ENCODE data around the gene PTTG1IP.

DNA sequence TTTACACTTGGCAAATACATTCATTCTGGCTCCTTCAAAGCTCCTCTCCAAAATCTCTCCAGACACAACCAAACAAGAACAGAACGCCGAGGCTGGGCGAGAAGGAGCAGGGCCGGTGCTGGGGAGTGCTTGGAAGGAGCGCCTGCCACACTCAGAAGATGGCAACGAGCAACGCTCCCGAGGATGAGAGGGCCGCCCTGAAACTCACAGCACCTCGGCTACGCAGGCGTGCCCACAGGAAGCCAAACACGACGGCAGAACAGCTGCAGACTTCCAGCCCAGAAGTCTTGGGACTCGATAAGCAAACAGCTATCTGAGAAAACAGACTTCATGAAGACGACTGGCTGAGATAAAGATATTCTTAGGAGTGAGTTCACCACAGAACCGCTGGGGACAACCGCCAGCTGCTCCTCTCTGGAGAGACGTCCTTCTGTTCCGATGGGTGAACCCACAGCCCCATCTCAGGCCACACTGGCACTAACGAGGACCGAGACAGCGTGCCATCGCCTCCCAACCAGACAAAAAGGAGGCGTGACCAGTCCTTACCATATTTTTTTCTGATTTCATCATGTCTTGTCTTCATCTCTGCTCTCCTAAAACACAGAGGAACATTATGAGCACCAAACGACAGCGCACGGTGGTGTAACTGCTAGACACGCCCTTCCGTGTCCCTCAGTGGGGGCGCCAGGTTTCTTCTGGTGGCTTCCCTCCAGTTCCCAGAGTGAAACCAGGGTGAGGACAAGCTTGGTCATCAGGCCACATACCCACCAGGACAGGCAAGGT, 18.6 kb downstream of the PTTG1IP start:
- TF ChIP-seq RFX5 (IDR thresholded peaks at IDR 0.05; ENCODE audit: low read depth, low read length) (no peak), NFE2L2 (IDR thresholded peaks at IDR 0.05; ENCODE audit: low read depth, low read length) (no peak), SMC3 (IDR thresholded peaks at IDR 0.05; ENCODE audit: low read depth, low read length) (no peak), MXI1 (IDR thresholded peaks at IDR 0.05; ENCODE audit: borderline replicate concordance, low read depth, low read length) (no peak), POLR2A (IDR thresholded peaks at IDR 0.05; ENCODE audit: low read depth, low read length) (no peak), RAD21 (IDR thresholded peaks at IDR 0.05; ENCODE audit: low read length) (no peak), CEBPB (IDR thresholded peaks at IDR 0.05; ENCODE audit: low read depth, low read length) (no peak)
- TF ChIP-seq, protein P1, sequence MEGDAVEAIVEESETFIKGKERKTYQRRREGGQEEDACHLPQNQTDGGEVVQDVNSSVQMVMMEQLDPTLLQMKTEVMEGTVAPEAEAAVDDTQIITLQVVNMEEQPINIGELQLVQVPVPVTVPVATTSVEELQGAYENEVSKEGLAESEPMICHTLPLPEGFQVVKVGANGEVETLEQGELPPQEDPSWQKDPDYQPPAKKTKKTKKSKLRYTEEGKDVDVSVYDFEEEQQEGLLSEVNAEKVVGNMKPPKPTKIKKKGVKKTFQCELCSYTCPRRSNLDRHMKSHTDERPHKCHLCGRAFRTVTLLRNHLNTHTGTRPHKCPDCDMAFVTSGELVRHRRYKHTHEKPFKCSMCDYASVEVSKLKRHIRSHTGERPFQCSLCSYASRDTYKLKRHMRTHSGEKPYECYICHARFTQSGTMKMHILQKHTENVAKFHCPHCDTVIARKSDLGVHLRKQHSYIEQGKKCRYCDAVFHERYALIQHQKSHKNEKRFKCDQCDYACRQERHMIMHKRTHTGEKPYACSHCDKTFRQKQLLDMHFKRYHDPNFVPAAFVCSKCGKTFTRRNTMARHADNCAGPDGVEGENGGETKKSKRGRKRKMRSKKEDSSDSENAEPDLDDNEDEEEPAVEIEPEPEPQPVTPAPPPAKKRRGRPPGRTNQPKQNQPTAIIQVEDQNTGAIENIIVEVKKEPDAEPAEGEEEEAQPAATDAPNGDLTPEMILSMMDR (conservative IDR thresholded peaks at IDR 0.05; ENCODE audit: low read depth, low read length), result no peak
- TF ChIP-seq, protein P2, sequence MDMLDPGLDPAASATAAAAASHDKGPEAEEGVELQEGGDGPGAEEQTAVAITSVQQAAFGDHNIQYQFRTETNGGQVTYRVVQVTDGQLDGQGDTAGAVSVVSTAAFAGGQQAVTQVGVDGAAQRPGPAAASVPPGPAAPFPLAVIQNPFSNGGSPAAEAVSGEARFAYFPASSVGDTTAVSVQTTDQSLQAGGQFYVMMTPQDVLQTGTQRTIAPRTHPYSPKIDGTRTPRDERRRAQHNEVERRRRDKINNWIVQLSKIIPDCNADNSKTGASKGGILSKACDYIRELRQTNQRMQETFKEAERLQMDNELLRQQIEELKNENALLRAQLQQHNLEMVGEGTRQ (IDR thresholded peaks at IDR 0.05; ENCODE audit: low read depth, low read length), result no peak

All from IMR-90 (cell line).